HepG2 (cell line): Measurements from ENCODE around the gene WNT6. TPM values are rescaled to one million over a fixed set of nuclear protein-coding genes. Genes with fewer than 3 reads are reported as not detected.
A peak's percentile ranks its signal among the peaks of the same experiment; 100 is the strongest.

Source experiments
- BCL6 ChIP-seq: IDR thresholded peaks from 2 replicates; pipeline ENCODE4 v1.6.1; 2016; ENCODE audit warnings: missing genetic modification reagents, missing compliant biosample characterization
- EED ChIP-seq: sonication (generic); formaldehyde crosslinking; IDR thresholded peaks from 2 replicates; pipeline ENCODE4 v1.5.0; 2020; ENCODE audit warnings: mild to moderate bottlenecking, missing genetic modification reagents
- FOXP1 ChIP-seq, 2 experiments: fragments of 450-650 bp in 1 of 2; IDR thresholded peaks; 2 replicates each; pipeline ENCODE4 v1.6.1; 2017 to 2018; ENCODE audit warnings: antibody characterized with exemption in 1 of 2
- KLF11 ChIP-seq: IDR thresholded peaks from 2 replicates; pipeline ENCODE4 v1.6.1; 2016; ENCODE audit warnings: missing compliant biosample characterization
- MAZ ChIP-seq, 2 experiments: sonication (generic) in 1 of 2; formaldehyde crosslinking in 1 of 2; IDR thresholded peaks; 2 replicates each; pipeline versions ENCODE4 v1.5.0 to v1.6.1; 2012 to 2020; ENCODE audit warnings: low read depth in 2 of 2, mild to moderate bottlenecking in 2 of 2, borderline replicate concordance in 1 of 2, improper control_type of control experiment in 1 of 2, low read length in 1 of 2, missing genetic modification reagents in 1 of 2, moderate library complexity in 1 of 2
- MNT ChIP-seq: fragments of 450-650 bp; IDR thresholded peaks from 2 replicates; pipeline ENCODE4 v1.6.1; 2016
- NFAT5 ChIP-seq: sonication (generic); formaldehyde crosslinking; IDR thresholded peaks from 2 replicates; pipeline ENCODE4 v1.4.0; 2020; ENCODE audit warnings: missing genetic modification reagents
- NFE2L1 ChIP-seq: sonication (generic); formaldehyde crosslinking; IDR thresholded peaks from 2 replicates; pipeline ENCODE4 v1.4.0; 2020; ENCODE audit warnings: missing genetic modification reagents, mild to moderate bottlenecking, borderline replicate concordance
- NFYC ChIP-seq: IDR thresholded peaks from 2 replicates; pipeline ENCODE4 v1.6.1; 2016; ENCODE audit warnings: missing genetic modification reagents, missing compliant biosample characterization
- SKIL ChIP-seq: sonication (generic); formaldehyde crosslinking; IDR thresholded peaks from 2 replicates; pipeline ENCODE4 v1.8.0; 2022; ENCODE audit warnings: missing genetic modification reagents, mild to moderate bottlenecking, moderate library complexity, borderline replicate concordance
- ZNF556 ChIP-seq: sonication (generic); formaldehyde crosslinking; IDR thresholded peaks from 2 replicates; pipeline ENCODE4 v1.4.0; 2020; ENCODE audit warnings: mild to moderate bottlenecking, missing genetic modification reagents, borderline replicate concordance
- polyA plus RNA-seq, 8 experiments: library from polyadenylated mRNA; depleted of rRNA in 3 of 8; stranded (reverse) in 7 of 8; unstranded in 1 of 8; fragments of >200 nt; fragmentation: Illumina TruSeq in 4 of 8; extraction: Trizol in 4 of 8; gene quantifications; 2 replicates each; pipeline versions ENCODE4 v1.2.1 to v1.2.3, GENCODE V29; 2011 to 2016; ENCODE audit warnings: low read depth in 4 of 8, missing spikeins in 1 of 8, mixed read lengths in 1 of 8; ENCODE audit not compliant: insufficient read depth in 1 of 8
- total RNA-seq, 5 experiments: library from RNA; depleted of rRNA; stranded (reverse); fragments of >200 nt; fragmentation: Illumina TruSeq; extraction: Trizol; gene quantifications; 2 replicates each; pipeline ENCODE4 v1.2.3, GENCODE V29; 2016; ENCODE audit warnings: low read depth in 1 of 5
- TF ChIP-seq, protein P1 (sequence below): sonication (generic); formaldehyde crosslinking; IDR thresholded peaks from 2 replicates; pipeline ENCODE4 v1.8.1; 2023; ENCODE audit warnings: mild to moderate bottlenecking, inconsistent platforms, moderate library complexity, missing genetic modification reagents, borderline replicate concordance
- TF ChIP-seq, protein P2 (sequence below): IDR thresholded peaks from 2 replicates; pipeline ENCODE4 v1.6.1; 2016
- TF ChIP-seq, protein P3 (sequence below): sonication (generic); formaldehyde crosslinking; IDR thresholded peaks from 2 replicates; pipeline ENCODE4 v1.4.0; 2020; ENCODE audit warnings: mild to moderate bottlenecking, missing genetic modification reagents

Gene WNT6
- total and polyA plus RNA-seq, 2 of the 13 experiments (the other 11 are each of a cell fraction or from before 2014, with no cell fraction given), result 0.20 TPM; not detected in 1

- TF ChIP-seq SKIL (CRISPR knock-in tag) (no peak), MNT (no peak), BCL6 (CRISPR knock-in tag) (0 out of 2 replicates have a peak, but pooled peaks have one; percentile 13), NFAT5 (CRISPR knock-in tag) (no peak), EED (CRISPR knock-in tag) (no peak; the same call in 1 of the 2 replicates), FOXP1 (IDR thresholded peaks at IDR 0.05) (no peak), FOXP1 (CRISPR knock-in tag; IDR thresholded peaks at IDR 0.05) (no peak), KLF11 (no peak), MAZ (IDR thresholded peaks at IDR 0.05; ENCODE audit: borderline replicate concordance, low read depth, low read length) (0 out of 2 replicates have a peak, but pooled peaks have one; percentile 19), MAZ (CRISPR knock-in tag; IDR thresholded peaks at IDR 0.05; ENCODE audit: low read depth) (no peak), ZNF556 (CRISPR knock-in tag) (peak; percentile 85; the same call in 1 of the 2 replicates), NFYC (CRISPR knock-in tag) (no peak), NFE2L1 (CRISPR knock-in tag) (no peak)
- TF ChIP-seq, protein P1, sequence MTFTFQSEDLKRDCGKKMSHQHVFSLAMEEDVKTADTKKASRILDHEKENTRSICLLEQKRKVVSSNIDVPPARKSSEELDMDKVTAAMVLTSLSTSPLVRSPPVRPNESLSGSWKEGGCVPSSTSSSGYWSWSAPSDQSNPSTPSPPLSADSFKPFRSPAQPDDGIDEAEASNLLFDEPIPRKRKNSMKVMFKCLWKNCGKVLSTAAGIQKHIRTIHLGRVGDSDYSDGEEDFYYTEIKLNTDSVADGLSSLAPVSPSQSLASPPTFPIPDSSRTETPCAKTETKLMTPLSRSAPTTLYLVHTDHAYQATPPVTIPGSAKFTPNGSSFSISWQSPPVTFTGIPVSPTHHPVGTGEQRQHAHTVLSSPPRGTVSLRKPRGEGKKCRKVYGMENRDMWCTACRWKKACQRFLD, result 0 out of 2 replicates have a peak, but pooled peaks have one; percentile 83
- TF ChIP-seq, protein P2, sequence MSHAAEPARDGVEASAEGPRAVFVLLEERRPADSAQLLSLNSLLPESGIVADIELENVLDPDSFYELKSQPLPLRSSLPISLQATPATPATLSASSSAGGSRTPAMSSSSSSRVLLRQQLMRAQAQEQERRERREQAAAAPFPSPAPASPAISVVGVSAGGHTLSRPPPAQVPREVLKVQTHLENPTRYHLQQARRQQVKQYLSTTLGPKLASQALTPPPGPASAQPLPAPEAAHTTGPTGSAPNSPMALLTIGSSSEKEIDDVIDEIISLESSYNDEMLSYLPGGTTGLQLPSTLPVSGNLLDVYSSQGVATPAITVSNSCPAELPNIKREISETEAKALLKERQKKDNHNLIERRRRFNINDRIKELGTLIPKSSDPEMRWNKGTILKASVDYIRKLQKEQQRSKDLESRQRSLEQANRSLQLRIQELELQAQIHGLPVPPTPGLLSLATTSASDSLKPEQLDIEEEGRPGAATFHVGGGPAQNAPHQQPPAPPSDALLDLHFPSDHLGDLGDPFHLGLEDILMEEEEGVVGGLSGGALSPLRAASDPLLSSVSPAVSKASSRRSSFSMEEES, result no peak
- TF ChIP-seq, protein P3, sequence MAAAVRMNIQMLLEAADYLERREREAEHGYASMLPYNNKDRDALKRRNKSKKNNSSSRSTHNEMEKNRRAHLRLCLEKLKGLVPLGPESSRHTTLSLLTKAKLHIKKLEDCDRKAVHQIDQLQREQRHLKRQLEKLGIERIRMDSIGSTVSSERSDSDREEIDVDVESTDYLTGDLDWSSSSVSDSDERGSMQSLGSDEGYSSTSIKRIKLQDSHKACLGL (CRISPR knock-in tag), result no peak; the same call in 1 of the 2 replicates
Measured at GRCh38 chr2:218898109-218898878, 38.7 kb downstream of the WNT6 start (continued).
